Osteocyte (in vitro differentiated cells): ENCODE measurements around the gene HASPIN. TPM values are rescaled to one million over a fixed set of nuclear protein-coding genes. Genes with fewer than 3 reads are reported as not detected.

Experiments used
- DNase-seq: peaks from one replicate; pipeline ENCODE4 v3.0.0; 2021; ENCODE audit warnings: mixed read lengths; ENCODE audit not compliant: unreplicated experiment; ENCODE audit errors: extremely low spot score
- H3K27ac Mint-ChIP-seq: one replicate; pipeline ENCODE4 v1.8.0; 2021; ENCODE audit warnings: mild to moderate bottlenecking, mixed read lengths; ENCODE audit not compliant: unreplicated experiment
- H3K27me3 Mint-ChIP-seq: one replicate; pipeline ENCODE4 v1.8.0; 2021; ENCODE audit warnings: mixed read lengths; ENCODE audit not compliant: unreplicated experiment
- H3K36me3 Mint-ChIP-seq: one replicate; pipeline ENCODE4 v1.8.0; 2021; ENCODE audit warnings: mixed read lengths; ENCODE audit not compliant: unreplicated experiment
- H3K4me1 Mint-ChIP-seq: one replicate; pipeline ENCODE4 v1.8.0; 2021; ENCODE audit warnings: mixed read lengths; ENCODE audit not compliant: unreplicated experiment
- H3K4me3 Mint-ChIP-seq: one replicate; pipeline ENCODE4 v1.8.0; 2021; ENCODE audit warnings: mild to moderate bottlenecking, moderate library complexity, mixed read lengths; ENCODE audit not compliant: unreplicated experiment
- H3K9me3 Mint-ChIP-seq: one replicate; pipeline ENCODE4 v1.8.0; 2021; ENCODE audit warnings: mixed read lengths; ENCODE audit not compliant: unreplicated experiment
- long read RNA-seq: library from polyadenylated mRNA; unstranded; transcript quantifications from one replicate; pipeline ENCODE4 v2.0.0, GENCODE V29; 2021
- total RNA-seq: library from RNA; stranded (reverse); gene quantifications from 2 replicates; pipeline ENCODE4 v1.2.1, GENCODE V29; 2021
- TF ChIP-seq, protein P1 (sequence below): fragments of 200-600 bp; sonication (generic); IDR thresholded peaks from 2 replicates; pipeline ENCODE4 v1.5.0; 2021; ENCODE audit warnings: antibody characterized with exemption, mild to moderate bottlenecking, moderate library complexity

Gene HASPIN
- total RNA-seq = 1.9 and 2.6 TPM in 2 replicates
- long read RNA-seq = 0 reads

DNA sequence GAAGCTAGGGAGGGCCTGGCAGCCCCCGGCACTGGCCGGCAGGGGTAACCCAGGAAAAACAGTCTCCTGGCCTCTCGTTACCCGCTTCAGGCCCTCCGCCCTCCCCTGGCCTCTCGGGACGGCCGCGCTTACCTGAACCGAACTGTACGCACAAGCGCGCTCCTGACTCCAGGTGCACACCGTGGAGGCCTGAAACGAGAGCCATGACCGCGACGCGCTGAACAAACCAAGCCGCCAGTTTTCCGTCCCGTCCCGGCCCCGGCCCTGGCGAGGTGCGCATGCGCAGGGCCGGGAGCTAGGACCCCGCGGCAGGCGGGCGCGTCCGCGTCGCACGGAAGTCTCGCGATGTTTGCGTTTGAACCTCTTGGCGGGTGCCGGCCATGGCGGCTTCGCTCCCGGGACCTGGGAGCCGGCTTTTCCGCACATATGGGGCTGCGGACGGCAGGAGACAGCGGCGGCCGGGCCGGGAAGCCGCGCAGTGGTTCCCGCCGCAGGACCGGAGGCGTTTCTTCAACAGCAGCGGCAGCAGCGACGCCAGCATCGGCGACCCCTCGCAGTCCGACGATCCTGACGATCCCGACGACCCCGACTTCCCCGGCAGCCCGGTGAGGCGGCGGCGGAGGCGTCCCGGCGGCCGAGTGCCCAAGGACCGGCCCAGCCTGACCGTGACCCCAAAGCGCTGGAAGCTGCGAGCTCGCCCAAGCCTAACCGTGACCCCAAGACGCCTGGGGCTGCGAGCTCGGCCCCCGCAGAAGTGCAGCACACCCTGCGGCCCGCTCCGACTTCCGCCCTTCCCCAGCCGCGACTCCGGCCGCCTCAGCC lies at the start of gene HASPIN:
Gene HASPIN, plus strand, starts transcription at position 348 of the 822 bp plus-strand sequence. Its CDS starts 33 bp downstream, at position 381.
- Mint-ChIP-seq H3K27ac (peak within 1 kb of the TSS; percentile 93), H3K36me3 (no peaks in the 10 kb centered on the region), H3K4me1 (peaks cover 21% of the 10 kb centered on the region), H3K9me3 (no peaks in the 10 kb centered on the region), H3K27me3 (no peaks in the 10 kb centered on the region), H3K4me3 (peak within 1 kb of the TSS; percentile 90)
- peak; percentile 97 for DNase-seq
- TF ChIP-seq, protein P1, sequence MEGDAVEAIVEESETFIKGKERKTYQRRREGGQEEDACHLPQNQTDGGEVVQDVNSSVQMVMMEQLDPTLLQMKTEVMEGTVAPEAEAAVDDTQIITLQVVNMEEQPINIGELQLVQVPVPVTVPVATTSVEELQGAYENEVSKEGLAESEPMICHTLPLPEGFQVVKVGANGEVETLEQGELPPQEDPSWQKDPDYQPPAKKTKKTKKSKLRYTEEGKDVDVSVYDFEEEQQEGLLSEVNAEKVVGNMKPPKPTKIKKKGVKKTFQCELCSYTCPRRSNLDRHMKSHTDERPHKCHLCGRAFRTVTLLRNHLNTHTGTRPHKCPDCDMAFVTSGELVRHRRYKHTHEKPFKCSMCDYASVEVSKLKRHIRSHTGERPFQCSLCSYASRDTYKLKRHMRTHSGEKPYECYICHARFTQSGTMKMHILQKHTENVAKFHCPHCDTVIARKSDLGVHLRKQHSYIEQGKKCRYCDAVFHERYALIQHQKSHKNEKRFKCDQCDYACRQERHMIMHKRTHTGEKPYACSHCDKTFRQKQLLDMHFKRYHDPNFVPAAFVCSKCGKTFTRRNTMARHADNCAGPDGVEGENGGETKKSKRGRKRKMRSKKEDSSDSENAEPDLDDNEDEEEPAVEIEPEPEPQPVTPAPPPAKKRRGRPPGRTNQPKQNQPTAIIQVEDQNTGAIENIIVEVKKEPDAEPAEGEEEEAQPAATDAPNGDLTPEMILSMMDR = peak; percentile 35

DNA sequence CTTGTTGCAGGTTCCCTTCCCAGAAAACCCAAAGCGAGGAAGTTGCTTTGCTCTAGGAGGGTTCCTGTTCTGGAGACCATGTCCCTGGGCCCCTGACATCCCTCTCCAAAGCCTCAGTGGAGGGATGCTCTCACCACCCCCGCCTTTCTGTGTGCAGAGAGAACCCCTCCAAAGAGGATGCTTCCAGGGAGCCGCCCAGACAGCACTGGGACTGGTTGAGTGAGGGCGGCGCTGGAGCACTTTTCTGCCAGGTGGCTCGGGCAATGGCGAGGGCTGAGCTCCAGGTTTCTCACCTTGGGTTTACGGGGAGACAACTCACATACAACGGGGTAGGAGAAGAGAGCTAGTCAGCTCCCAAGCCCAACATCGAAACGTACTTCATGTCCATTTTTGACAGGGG lies 47.8 kb upstream of the HASPIN start:
- Mint-ChIP-seq H3K4me1 (no peaks in the 10 kb centered on the region), H3K27me3 (no peaks in the 10 kb centered on the region), H3K9me3 (no peaks in the 10 kb centered on the region), H3K4me3 (no peak overlapping the region), H3K27ac (no peak overlapping the region), H3K36me3 (no peaks in the 10 kb centered on the region)
- DNase-seq = no peak
- TF ChIP-seq, protein P1 = no peak

DNA sequence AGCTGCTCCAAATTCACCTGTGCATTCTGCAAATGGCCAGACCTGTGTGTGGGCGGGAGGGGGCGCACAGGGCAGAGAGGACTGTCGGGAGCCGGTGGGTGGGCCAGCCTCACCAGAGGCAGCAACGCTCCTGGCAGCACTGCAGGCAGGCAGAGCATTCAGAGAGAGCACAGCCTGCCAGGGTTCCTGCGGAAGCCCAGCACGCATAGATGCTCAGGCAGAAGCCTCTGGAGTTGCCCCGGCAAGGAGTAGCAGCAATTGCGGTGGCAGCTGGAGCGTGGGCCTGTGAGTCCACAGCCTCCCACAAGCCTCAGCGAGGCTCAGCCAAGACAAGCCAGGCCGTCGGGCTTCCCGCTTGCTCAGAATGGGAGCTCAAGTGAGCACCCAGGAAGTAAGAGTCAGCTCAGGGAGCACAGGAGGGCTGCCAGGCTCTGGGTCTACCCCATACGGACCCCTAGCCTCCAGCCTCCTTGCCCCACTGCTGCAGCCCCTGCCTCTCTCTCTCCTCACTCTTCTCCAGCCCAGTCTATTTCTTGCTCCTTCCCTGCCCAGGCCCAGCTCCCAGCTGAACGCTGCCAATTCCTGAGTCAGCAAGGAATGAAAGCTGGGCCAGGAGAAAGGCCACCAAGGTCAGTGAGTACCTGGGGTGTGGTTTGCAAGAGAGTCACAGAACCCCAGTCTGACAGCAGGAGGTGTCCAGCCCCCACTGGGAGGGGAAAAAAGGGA lies 45.4 kb upstream of the HASPIN start:
- Mint-ChIP-seq H3K27me3 (no peaks in the 10 kb centered on the region), H3K27ac (no peak overlapping the region), H3K36me3 (no peaks in the 10 kb centered on the region), H3K4me3 (no peak overlapping the region), H3K9me3 (no peaks in the 10 kb centered on the region), H3K4me1 (no peaks in the 10 kb centered on the region)
- TF ChIP-seq, protein P1 = no peak
- DNase-seq = no peak

DNA sequence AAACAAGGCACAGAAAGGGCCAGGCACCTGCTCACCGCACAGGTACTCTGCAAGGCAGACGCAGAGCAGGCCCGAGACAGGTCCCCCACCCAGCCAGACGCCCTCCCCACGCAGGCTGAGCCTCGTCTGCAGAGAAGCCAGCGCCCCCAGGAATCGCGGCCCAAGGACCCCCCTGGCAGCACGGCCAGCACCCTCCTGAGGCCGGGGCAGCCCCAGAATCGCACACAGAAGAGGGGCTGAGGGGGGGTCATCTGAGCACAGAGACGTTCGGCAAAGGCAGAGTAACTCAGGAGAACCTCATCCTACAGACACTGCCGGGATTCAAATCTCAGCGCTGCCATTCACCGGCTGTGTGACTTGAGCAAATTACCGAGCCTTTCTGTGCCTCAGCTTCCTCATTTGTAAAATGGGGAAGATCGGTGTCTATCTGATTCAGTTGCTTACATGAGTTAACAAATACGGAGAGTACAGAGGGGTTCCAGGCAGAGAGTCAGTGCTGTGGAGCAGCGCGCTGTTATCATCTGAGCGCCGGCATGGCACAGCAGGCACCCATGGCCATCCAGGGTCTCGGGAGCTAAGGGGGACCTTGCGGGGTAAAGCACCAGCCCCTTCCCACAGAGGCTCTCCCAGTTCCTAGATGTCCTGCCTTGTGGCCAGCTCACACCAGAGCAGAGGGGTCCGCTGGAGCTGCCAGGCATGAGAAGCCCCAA lies 44.7 kb upstream of the HASPIN start:
- TF ChIP-seq, protein P1 = no peak
- Mint-ChIP-seq H3K4me1 (no peaks in the 10 kb centered on the region), H3K4me3 (no peak overlapping the region), H3K27ac (no peak overlapping the region), H3K27me3 (no peaks in the 10 kb centered on the region), H3K9me3 (no peaks in the 10 kb centered on the region), H3K36me3 (no peaks in the 10 kb centered on the region)
- no peak for DNase-seq
